GM12874 (cell line): ENCODE measurements around the gene TIMMDC1.

Experiments
- TF ChIP-seq, protein P1 (sequence below): IDR thresholded peaks from 2 replicates; pipeline ENCODE4 v1.5.1; 2011; ENCODE audit warnings: low read depth, mild to moderate bottlenecking, control low read depth, low read length, moderate library complexity; ENCODE audit not compliant: insufficient read depth

TIMMDC1 gene

DNA sequence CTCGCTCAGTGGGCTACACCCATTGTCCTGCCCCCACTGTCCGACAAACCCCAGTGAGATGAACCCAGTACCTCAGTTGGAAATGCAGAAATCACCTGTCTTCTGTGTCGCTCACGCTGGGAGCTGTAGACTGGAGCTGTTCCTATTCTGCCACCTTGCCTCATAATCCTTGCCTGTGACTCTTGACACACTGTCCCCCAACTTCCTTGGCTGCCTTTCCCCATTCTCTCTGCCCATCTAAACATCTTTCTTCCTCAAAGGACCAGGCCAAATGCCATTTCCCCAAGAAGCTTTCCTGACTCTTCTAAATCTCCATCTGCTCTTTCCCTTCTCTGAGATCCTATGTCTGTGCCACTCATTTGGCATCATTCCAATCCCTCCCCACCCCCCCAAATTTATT, 70.8 kb downstream of the TIMMDC1 start:
- TF ChIP-seq, protein P1, sequence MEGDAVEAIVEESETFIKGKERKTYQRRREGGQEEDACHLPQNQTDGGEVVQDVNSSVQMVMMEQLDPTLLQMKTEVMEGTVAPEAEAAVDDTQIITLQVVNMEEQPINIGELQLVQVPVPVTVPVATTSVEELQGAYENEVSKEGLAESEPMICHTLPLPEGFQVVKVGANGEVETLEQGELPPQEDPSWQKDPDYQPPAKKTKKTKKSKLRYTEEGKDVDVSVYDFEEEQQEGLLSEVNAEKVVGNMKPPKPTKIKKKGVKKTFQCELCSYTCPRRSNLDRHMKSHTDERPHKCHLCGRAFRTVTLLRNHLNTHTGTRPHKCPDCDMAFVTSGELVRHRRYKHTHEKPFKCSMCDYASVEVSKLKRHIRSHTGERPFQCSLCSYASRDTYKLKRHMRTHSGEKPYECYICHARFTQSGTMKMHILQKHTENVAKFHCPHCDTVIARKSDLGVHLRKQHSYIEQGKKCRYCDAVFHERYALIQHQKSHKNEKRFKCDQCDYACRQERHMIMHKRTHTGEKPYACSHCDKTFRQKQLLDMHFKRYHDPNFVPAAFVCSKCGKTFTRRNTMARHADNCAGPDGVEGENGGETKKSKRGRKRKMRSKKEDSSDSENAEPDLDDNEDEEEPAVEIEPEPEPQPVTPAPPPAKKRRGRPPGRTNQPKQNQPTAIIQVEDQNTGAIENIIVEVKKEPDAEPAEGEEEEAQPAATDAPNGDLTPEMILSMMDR = no peak

DNA sequence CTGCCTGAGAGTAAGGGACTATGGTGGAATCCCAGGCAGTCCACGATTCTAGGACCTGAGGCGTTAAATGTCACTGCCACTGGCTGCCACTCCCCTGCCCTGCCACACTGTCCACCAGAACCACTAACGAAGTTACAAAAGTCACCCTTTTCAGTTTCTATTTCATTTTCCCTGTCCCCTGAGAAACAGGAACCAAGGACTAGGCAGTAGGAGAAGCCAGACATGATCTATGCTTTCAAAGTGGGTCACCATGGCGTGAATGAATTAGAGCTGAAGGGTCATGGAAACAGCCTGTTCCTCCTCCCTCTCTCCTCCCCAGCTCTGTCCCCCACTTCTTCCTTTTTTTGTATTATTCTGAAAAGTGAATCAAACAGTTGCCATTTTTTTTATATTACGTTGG, 71.9 kb downstream of the TIMMDC1 start:
- TF ChIP-seq, protein P1 = no peak

DNA sequence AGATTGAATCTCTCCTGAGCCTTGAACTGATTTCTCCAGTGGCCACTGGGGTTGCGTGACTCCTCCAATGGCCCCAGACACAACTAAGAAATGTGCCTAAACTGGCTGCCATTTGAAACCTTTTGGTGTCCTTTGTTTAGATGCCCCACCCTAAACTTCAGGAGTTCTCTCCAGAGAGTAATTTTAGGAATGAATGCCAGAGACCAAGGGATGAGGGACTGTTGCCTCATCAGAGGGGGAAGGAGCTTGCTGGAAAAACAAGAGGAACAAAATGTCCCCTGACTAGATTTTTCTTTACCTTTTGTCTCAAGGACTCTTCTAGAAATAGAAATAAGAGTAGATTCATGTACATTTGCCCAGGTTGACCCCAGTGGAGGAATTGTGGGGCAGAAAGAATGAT, 72.9 kb downstream of the TIMMDC1 start:
- TF ChIP-seq, protein P1 = no peak

DNA sequence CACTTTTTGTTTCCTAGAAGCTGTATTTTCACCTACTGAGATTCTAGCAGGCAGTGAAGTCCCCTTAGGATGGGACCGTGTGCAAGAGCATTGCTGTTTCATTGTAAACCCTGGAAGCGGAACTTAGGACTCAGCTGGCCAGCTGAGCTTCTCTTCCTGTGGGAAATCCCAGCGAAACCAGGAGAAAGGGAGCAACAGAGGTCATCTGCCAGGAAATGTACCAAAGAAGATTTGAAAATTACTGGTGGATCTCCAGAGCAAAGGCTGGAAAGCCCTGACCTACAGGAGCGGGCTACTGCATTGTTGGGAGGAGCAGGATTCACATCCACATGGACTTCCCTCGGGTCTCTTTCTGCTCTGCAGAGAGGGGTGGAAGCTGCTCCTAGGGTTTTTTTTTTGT, 73.3 kb downstream of the TIMMDC1 start:
- TF ChIP-seq, protein P1 = no peak
